ENCODE measurements around the gene B3GNT8. TPM values are rescaled to one million over a fixed set of nuclear protein-coding genes. Genes with fewer than 3 reads are reported as not detected.

Gene B3GNT8
- total and polyA plus RNA-seq, 9 of the 15 experiments (the other 6 are each of a cell fraction or from before 2014, with no cell fraction given) = 0.11 to 2.9 (median 0.65) TPM; not detected in 2

GRCh38 chr19:41449079-41449864 is 22.1 kb upstream of the B3GNT8 start (continued):
- no peak for TF ChIP-seq CEBPZ (IDR thresholded peaks at IDR 0.05; ENCODE audit: borderline replicate concordance, low read depth, low read length)
- no peak for TF ChIP-seq ZNF324 (CRISPR knock-in tag; IDR thresholded peaks at IDR 0.05)
- peak; percentile 71 for TF ChIP-seq XRCC5 (IDR thresholded peaks at IDR 0.05; ENCODE audit: low read depth, low read length)
- no peak for TF ChIP-seq OTX1 (CRISPR knock-in tag; IDR thresholded peaks at IDR 0.05)
- no peak for TF ChIP-seq FOXK1 (CRISPR knock-in tag; IDR thresholded peaks at IDR 0.05; ENCODE audit: borderline replicate concordance)
- no peak for TF ChIP-seq HNRNPUL1 (IDR thresholded peaks at IDR 0.05; ENCODE audit: low read length)
- TF ChIP-seq RUNX1 (IDR thresholded peaks at IDR 0.05; ENCODE audit: low read depth) = no peak
- no peak for TF ChIP-seq PTTG1 (tag; IDR thresholded peaks at IDR 0.05; ENCODE audit: low read depth)
- 0 out of 2 replicates have a peak, but pooled peaks have one; percentile 40 for TF ChIP-seq JUND (IDR thresholded peaks at IDR 0.05; ENCODE audit: borderline replicate concordance, low read depth, low read length)
- no peak for TF ChIP-seq JUND (tag; IDR thresholded peaks at IDR 0.05; ENCODE audit: borderline replicate concordance, low read depth, low read length)
- TF ChIP-seq MXD1 (CRISPR knock-in tag; IDR thresholded peaks at IDR 0.05; ENCODE audit: borderline replicate concordance, poor library complexity, severe bottlenecking) = no peak
- TF ChIP-seq REST (IDR thresholded peaks at IDR 0.05; ENCODE audit: borderline replicate concordance) = peak; percentile 92
- TF ChIP-seq REST (CRISPR knock-in tag; IDR thresholded peaks at IDR 0.05; ENCODE audit: low read depth) = no peak
- TF ChIP-seq TCF15 (CRISPR knock-in tag; IDR thresholded peaks at IDR 0.05) = no peak
- 0 out of 2 replicates have a peak, but pooled peaks have one; percentile 39 for TF ChIP-seq ATF7 (IDR thresholded peaks at IDR 0.05)

Data from K562 (cell line).